Activated T-cell treated with anti-CD3 and anti-CD28 coated beads for 1 hour (primary cell): ENCODE results near the gene EDC4.
"Not testable (repeated sequence)": the region's sequence is repeated elsewhere in the genome, so short reads cannot be mapped to it uniquely, and the experiment has no call there.

Experiments used
- DNase-seq: peaks from one replicate; pipeline ENCODE4 v3.0.0-alpha.2; 2020; ENCODE audit warnings: low read depth

EDC4 gene, protein sequence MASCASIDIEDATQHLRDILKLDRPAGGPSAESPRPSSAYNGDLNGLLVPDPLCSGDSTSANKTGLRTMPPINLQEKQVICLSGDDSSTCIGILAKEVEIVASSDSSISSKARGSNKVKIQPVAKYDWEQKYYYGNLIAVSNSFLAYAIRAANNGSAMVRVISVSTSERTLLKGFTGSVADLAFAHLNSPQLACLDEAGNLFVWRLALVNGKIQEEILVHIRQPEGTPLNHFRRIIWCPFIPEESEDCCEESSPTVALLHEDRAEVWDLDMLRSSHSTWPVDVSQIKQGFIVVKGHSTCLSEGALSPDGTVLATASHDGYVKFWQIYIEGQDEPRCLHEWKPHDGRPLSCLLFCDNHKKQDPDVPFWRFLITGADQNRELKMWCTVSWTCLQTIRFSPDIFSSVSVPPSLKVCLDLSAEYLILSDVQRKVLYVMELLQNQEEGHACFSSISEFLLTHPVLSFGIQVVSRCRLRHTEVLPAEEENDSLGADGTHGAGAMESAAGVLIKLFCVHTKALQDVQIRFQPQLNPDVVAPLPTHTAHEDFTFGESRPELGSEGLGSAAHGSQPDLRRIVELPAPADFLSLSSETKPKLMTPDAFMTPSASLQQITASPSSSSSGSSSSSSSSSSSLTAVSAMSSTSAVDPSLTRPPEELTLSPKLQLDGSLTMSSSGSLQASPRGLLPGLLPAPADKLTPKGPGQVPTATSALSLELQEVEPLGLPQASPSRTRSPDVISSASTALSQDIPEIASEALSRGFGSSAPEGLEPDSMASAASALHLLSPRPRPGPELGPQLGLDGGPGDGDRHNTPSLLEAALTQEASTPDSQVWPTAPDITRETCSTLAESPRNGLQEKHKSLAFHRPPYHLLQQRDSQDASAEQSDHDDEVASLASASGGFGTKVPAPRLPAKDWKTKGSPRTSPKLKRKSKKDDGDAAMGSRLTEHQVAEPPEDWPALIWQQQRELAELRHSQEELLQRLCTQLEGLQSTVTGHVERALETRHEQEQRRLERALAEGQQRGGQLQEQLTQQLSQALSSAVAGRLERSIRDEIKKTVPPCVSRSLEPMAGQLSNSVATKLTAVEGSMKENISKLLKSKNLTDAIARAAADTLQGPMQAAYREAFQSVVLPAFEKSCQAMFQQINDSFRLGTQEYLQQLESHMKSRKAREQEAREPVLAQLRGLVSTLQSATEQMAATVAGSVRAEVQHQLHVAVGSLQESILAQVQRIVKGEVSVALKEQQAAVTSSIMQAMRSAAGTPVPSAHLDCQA (N-terminal part only)

DNA sequence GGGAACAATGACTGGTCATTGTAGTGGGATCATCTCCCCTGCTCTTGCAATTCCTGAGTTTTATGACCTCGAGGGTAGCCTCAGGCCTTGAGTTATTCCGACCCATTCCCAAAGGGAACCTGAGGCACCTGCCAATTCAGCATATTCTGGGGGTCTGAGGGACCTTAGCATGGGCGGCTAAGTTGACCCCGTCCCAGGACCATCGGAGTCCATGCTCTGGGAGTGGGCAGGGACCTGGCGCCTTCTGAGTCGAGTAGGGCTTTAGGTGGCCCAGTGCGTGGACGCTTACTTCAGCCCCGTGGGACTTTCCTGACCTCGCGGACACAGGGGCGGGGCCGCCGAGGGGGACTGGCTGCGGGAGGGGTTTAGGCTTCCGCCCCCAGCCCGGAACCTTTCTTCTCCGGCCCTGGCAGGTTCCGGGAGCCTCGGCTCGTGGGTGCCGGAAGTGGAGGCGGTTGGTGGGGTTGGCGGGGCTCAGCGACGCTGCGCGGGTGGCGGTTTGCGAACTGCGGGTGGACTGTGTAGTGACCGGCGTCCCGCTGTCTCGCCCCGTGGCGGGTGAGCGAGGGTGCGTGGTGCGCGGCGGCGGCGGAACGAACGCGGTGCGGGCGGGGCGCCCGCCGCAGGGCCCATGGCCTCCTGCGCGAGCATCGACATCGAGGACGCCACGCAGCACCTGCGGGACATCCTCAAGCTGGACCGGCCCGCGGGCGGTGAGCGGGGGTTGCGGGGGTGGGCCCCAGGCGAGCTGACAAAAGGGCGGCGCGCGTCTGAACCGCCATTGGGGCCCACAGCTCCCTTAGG is at the start of gene EDC4:
EDC4 (plus strand) TSS at position 422 of the 804 bp plus-strand sequence; CDS start at position 632, 210 bp downstream.
- peak; percentile 81 for DNase-seq

DNA sequence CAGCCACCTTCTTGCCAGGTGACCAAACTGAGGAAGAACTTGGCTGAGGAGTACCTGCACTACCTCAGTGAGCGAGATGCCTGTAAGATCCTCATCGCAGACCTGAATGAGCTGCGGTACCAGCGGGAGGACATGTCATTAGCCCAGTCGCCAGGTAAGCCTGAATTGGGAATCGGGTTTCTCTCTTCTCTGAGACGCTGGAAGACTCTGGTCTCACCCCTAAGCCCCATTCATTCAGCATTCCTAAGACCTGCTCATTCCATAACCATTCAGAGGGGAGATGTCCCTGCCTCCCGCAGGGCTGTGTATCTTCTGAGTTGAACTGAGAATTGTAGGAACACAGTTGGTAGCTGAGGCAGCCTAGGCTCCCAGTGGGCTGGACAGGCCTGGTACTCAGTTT is 47.7 kb upstream of the EDC4 start:
- DNase-seq, result no peak

DNA sequence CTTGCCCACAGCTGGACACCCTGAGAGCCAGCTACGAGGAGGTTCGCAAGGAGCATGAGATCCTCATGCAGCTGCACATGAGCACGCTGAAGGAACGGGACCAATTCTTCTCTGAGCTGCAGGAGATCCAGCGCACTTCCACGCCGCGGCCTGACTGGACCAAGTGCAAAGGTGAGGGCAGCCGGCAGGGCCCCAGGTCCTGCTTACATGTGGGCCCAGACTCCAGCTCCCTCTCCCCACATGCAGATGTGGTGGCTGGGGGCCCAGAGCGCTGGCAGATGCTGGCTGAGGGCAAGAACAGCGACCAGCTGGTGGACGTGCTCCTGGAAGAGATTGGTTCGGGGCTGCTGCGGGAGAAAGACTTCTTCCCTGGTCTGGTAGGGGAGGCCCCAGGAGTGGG is 46.9 kb upstream of the EDC4 start:
- DNase-seq, result no peak

DNA sequence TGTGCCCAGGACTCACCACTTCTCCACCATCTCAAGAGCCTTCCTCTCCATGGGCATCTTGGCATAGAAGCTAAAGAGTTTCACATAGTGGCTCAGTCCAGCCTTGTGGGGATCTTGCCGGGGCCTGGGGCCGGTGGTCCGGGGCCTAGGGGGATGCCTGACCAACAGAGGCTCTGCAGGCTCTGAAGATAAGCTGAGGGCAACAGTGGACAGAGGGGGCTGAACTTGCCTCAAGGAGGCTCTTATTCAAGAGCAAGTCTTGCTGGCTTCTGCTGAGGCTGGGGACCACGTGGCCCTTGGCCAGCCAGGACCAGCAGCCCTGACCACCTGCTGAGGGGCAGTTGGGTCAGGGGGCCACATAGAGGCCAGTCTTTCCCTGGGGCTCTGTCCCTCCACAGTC is 44.2 kb upstream of the EDC4 start:
- no peak for DNase-seq

DNA sequence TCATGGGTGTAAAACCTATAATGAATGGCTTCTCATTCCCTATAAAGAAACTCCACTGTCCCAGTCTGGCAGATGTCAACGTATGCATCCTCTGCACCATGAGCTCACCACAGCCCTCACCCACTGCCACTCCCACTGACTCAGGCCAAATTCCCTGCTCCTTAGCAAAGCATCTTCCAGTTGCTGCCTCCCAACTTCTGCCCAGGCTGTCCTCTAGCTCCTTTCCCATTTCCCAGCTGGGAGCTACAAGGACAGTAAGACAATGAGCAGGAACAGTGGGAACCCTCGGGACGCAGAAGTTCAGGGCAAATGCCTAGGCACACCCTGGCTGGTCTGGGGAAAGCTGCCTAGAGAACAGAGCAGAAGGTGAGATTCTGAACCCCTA is 39.8 kb upstream of the EDC4 start:
- DNase-seq, result no peak

DNA sequence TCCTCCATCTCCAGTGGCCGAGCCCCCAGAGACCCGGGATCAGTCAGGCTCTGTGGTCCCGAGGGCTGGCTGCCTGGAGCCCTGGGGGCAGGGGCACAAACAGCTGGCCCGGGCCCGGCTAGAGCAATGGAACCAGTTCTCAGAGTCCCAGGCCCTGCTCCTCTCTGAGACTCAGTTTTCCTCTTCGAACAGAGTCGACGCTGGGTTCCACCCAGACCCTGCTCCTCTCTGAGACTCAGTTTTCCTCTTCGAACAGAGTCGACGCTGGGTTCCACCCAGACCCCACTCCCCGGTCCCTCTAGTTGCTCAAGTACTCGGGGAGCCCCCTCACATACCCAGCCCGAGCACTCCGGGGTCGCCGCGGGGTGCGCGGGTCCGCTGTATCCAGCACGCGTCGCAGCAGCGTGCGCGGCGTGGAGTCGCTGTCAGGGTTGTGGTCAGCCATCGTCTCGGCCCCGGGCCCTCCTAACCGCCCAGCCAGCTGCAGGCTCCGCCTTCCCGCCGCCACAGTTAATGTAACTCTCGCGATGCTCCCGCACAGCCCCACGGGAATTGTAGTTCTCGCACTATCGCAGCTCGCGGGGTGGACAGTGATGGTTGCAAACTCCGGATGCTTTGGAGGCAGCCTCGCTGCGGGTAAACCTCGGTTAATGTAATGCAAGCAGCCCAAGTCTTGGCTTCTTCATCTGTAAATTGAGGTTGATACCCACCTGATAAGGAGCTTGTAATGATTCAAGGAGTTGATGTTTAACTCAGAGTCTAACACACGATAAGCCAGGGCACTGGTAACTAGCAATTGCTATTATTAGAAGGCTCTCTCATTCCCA is 39.2 kb upstream of the EDC4 start:
- DNase-seq, result peak; percentile 86

DNA sequence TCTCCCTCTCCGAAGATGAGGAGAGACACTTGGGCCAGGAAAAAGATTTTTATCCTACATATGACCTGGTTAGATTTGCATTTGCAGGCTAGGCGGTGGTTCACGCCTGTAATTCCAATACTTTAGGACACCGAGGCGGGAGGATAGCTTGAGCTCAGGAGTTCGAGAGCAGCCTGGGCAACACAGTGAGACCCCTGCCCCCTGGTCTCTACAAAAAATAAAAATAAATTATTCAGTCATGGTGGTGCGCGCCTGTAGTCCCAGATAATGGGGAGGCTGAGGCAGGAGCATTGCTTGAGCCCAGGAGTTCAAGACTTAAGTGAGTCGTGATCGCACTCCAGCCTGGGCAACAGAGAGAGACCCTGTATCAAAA is 38.6 kb upstream of the EDC4 start:
- no peak for DNase-seq

DNA sequence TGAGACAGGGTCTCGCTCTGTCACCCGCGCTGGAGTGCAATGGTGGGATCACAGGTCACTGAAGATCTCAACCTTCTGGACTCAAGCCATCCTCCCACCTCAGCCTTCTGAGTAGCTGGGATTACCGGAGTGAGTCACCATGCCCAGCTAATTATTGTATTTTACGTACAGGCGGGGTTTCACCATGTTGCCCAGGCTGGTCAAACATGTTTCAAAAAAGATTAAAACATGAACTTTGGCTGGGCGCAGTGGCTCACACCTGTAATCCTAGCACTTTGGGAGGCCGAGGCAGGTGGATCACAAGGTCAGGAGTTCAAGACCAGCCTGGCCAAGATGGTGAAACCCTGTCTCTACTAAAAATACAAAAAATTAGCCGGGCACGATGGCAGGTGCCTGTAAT is 35.7 kb upstream of the EDC4 start:
- not testable (repeated sequence) for DNase-seq

DNA sequence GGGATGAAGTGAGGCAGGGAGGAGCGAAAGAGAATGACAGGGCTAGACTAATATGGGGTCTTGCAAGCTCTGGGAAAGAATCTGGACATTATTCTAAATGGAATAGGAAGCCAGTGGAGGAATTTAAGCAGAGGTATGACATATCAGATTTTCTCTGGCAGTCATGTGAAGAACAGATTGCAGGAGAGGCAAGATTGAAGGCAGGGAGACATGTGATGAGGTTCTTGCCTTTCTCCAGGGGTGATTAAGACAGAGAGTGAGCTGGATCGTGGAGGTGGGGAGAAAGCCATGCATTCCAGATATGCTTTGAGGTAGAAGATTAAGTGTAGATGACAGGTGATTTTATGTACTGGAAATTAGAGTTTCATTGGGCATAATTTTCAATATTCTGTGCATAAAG is 35.0 kb upstream of the EDC4 start:
- DNase-seq, result no peak

DNA sequence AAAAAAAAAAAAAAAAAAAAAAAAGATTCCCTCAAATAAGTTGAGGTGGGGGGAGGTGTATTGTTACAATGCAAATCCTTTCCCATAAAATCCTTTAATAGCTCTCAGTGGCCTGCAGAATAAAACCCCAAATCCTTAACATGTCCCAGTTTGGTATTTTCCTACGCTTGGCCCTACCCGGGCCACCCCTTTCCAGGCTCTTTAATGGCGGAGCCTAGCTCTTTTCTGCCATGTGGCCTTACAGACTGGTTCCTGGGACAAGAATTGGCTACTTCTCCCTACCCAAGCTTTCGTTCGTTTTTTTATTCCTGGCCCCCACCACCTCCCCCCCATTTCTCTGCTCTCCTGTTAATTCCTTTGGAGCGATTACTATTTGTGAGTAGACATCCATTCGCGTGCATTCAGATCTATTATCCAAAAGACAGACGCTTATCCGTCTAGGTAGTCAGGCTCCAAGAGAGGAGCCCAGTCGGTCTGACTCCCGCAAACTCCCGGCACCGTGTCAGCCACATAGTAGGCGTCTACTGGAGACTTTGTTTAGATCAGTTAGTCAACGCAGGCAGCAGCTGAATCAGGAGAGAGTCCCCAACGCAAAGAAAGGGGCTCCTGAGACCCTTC is 31.5 kb upstream of the EDC4 start:
- DNase-seq, result no peak

DNA sequence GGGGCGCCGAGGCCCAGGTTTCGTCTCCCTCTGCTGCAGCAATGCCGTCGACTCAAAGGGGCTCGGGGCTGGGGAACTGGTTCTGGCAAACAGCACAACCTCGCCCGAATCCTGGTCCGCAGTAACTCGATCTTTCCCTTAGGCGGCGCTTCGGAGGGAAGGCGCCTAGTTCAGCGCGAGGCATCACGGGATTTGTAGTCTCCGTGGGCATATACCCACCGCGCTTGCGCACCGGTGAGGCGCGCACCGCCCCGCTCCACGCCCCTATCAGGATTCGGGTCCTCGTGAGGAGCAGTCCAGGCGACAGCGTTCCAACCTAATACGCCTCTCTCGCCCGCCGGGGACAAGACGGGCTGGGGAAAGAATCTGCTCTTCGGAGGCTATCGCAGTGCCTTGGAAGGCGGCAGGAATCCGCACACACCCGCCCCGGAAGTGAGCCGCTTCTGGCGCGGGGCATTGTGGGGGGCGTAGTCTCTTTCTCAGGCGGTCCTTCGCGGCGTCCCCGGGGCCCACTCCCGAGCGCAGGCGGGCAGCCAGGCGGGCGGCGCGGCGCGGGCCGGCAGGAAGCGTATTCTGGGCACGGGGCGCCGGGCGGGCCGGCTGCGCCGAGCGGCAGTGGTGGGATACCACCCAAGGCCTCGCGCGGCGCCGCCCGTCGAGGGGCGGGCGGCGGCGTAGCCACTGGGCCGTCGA is 30.9 kb upstream of the EDC4 start, which contains the start of gene THAP11:
THAP11 (plus strand) TSS at position 505 of the 693 bp plus-strand sequence. CDS start 235 bp downstream, outside the sequence.
- DNase-seq, result peak; percentile 89

DNA sequence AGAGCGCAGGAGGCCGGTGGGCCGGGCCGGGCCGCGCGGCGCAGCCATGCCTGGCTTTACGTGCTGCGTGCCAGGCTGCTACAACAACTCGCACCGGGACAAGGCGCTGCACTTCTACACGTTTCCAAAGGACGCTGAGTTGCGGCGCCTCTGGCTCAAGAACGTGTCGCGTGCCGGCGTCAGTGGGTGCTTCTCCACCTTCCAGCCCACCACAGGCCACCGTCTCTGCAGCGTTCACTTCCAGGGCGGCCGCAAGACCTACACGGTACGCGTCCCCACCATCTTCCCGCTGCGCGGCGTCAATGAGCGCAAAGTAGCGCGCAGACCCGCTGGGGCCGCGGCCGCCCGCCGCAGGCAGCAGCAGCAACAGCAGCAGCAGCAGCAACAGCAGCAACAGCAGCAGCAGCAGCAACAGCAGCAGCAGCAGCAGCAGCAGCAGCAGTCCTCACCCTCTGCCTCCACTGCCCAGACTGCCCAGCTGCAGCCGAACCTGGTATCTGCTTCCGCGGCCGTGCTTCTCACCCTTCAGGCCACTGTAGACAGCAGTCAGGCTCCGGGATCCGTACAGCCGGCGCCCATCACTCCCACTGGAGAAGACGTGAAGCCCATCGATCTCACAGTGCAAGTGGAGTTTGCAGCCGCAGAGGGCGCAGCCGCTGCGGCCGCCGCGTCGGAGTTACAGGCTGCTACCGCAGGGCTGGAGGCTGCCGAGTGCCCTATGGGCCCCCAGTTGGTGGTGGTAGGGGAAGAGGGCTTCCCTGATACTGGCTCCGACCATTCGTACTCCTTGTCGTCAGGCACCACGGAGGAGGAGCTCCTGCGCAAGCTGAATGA is 30.1 kb upstream of the EDC4 start:
- DNase-seq, result peak; percentile 35

DNA sequence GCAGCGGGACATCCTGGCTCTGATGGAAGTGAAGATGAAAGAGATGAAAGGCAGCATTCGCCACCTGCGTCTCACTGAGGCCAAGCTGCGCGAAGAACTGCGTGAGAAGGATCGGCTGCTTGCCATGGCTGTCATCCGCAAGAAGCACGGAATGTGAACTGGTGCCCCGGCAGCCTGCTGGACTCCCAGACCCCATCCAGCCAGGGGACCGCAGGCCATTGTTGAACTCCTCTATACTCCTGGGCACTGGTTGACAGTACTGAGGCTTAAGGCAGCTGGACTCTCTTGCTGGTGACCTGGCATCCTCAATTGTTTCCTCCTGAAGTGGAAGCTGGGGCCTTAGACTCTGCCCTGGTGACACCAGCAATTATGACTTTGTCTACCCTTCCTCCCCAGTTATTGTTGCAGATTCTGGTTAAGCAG is 29.5 kb upstream of the EDC4 start:
- DNase-seq, result no peak

DNA sequence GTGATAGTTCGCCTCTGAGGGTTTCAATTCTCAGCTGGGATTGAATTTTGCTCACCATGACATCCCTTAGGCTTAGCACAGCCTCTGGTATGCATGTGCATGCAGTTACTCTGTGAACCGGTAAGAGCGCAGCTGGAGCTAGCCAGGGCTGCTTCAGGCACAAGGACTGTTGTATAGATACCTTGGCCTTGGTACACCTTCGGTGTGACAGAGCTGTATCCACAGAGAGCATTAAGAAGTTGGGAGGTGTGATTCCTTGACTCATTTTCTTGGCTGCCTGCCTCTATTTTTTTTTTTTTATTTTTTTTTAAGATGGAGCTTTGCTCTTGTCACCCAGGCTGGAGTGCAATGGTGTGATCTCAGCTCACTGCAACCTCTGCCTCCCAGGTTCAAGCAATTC is 28.4 kb upstream of the EDC4 start:
- no peak for DNase-seq

DNA sequence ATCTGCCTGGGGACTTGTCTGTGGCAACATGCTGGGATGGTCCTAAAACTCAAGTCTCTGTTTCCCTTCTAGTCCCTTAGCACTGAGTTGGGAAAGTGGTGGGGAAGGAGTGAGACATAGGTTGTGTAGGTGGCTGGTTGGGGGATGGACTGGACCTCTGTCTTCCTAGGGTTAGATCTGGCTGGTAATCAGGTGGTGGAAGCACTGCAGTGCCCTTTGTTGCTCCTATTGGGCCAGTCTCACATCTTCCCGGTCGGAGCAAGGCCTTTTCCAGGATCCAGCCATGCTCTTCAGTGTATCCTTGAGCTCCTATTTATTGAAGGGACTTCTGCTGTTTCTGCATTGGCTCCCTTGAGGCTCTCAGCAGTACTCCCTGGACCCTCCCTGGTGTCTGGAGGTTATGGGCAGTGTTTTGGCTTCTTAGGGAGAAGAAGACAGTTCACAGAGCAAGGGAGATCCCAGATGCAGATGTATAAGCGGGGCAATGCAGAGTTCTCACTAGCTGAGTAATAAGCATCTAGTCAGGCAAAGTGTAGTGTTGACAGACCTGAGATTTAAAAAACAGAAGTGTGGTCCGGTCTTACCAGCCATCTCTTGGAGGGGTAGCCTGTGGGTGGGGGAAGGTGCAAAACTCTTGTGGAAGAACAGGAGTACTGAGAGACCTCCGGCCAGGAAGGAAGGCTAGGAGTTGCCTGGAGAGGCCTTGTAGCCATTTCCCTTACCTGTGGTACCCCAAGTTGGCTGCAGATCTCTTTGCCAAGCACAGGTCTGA is 27.4 kb upstream of the EDC4 start:
- DNase-seq, result no peak

DNA sequence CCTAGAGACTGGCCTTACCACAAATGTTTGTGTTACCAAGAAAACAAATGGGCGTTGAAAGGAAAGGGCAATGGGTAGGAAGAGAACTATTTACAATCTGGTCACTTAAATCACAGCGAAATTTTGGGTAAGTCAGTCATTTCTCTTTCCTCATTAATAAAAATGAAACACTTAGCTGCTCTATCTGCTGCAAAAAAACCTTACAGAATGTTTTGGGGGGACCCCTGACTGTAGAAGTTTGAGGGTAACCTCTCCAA is 26.9 kb upstream of the EDC4 start:
- no peak for DNase-seq

DNA sequence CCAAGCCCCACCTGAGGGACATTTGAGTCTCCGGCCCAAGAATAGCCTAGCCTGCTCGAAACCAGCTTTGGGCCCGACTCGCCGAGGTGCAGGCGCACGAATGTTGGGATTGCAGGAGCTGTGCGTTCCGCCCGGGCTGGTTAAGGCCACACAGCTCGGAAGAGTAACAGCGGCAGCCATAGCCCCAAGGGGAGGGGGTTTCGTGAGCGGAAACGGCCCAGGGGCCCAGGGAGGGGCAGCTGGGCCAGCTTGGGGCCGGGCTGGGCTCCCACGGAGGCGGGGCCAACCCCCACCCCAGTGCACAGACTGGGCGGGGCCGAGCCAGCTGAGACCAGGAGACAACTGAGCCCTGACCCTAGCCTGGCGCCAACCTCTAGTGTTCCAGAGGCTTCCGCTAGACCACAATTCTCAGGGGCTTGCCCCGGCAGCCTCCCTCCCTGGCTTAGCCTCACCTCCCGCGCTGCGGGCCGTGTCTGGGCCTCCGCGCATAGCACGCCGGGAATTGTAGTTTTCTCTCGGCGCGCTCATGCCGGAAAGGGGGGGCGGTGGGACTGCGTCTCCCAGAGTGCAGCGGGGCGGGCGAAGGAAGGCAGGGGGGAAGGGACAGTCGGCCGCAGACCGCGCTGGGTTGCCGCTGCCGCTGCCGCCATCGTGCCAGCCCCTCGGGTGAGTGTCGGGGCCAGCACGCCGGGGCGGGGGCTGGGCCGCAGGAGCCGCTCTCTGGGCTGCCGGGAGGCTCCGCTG is 26.4 kb upstream of the EDC4 start, which contains the start of gene NUTF2:
NUTF2 (plus strand) TSS at position 614 of the 744 bp plus-strand sequence. CDS start 18,198 bp downstream, outside the sequence.
- DNase-seq, result peak; percentile 91
